Measurements from ENCODE around the gene FRG2B.
"Not testable (repeated sequence)": the region's sequence is repeated elsewhere in the genome, so short reads cannot be mapped to it uniquely, and the experiment has no call there.

Gene FRG2B

DNA sequence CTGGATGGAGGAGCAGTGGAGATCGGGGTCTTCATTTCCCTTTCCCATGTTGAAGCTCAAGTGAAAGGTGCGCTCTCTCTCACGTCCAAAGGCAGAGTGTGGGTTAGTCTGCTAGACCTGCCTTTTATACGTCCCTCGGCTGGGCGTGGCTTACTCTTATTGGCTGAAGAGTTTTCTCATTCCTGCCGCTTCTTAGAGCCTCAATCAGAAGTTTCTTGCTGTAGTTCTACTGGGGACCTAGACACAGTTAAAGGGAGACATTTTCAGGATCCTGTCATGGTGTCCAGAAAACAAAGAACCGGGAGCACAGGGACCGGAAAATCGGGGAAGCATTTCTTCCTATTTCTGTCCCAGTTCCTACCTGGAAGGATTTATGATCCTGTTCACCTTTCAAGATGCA, at the start of gene FRG2B:
Gene FRG2B, minus strand, starts transcription at position 101 of the 400 bp plus-strand sequence. Its CDS starts 53 bp downstream, at position 48.
- not testable (repeated sequence) for H3K4me3 ChIP-seq (ENCODE audit: low read depth, low read length)

GRCh38 chr10:133667446-133667845, 40.9 kb upstream of the FRG2B start:
- not testable (repeated sequence) for H3K4me3 ChIP-seq (ENCODE audit: low read depth, low read length)

GRCh38 chr10:133663544-133664160, 37.1 kb upstream of the FRG2B start:
- not testable (repeated sequence) for H3K4me3 ChIP-seq (ENCODE audit: low read depth, low read length)

DNA sequence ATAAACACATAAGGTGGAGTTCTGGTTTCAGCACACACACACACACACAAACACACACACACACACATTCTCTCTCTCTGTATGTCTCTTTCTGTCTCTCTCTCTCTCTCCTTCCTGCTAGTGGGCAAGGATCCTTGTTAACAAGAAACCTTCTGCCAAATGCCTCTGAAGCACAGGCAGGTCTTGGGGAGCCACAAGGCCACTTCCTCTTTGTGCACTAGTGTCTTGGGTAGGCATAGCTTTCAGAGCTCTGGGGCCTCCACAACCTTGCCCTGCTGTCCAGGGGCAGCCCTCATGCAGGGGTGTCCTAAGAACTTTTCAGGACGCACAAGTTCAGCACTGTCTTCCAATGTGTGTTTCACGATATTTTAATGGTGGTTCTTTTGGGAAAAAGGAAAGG, 34.5 kb upstream of the FRG2B start:
- H3K4me3 ChIP-seq (ENCODE audit: low read depth, low read length), result not testable (repeated sequence)

DNA sequence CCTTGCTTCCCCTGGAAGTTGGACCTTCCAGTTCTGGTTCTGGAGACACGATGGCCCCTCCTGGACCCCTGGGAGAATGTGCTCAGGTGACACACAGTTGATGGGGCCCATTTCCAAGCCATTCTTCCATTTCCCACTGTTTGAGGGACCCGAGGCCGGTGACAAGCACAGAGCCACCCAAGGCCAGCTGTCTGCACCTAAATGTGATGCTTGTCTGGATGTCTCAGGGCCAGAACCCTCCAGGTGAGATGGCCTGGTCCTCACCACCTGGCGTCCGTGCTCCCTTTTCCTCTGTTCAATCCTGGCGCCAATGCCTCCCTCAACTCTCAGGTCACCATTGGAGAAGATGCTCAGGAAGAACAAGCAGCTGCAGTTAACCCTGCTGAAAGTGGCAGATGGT, 33.9 kb upstream of the FRG2B start:
- not testable (repeated sequence) for H3K4me3 ChIP-seq (ENCODE audit: low read depth, low read length)

GRCh38 chr10:133657276-133657675, 30.7 kb upstream of the FRG2B start:
- not testable (repeated sequence) for H3K4me3 ChIP-seq (ENCODE audit: low read depth, low read length)

- H3K4me3 ChIP-seq (ENCODE audit: low read depth, low read length), result not testable (repeated sequence)
These were observed 22.4 kb upstream of the FRG2B start for GRCh38 chr10:133648872-133649455.

- H3K4me3 ChIP-seq (ENCODE audit: low read depth, low read length), result not testable (repeated sequence)
These were observed 20.6 kb upstream of the FRG2B start for GRCh38 chr10:133647075-133647748.

GRCh38 chr10:133637846-133638235, 11.2 kb upstream of the FRG2B start:
- not testable (repeated sequence) for H3K4me3 ChIP-seq (ENCODE audit: low read depth, low read length)

GRCh38 chr10:133637202-133637845, 10.7 kb upstream of the FRG2B start:
- H3K4me3 ChIP-seq (ENCODE audit: low read depth, low read length), result not testable (repeated sequence)

DNA sequence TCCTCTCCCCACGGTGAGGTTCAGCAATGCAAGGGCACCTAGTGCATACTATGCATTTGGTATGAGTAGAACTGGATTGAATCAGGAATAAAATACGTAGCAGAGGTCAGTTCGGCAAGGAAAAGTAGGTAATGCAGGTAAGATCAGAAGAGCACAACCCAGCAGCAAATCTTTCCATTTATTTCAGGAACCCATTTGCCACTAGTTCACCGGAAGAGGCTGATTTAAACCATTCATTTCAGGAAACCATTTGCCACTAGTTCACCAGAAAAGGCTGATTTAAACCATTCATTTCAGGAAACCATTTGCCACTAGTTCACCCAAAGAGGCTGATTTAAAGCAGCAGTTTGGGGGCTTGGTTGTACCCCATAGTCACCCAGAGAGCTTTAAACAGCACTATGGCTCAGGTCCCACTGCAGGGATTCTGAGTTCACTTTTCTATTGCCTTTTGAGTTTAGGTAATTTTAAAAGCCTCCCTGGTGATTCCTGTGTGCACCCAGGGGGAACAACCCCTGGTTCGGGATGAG, 4.2 kb upstream of the FRG2B start:
- H3K4me3 ChIP-seq (ENCODE audit: low read depth, low read length), result not testable (repeated sequence)

- H3K4me3 ChIP-seq (ENCODE audit: low read depth, low read length), result not testable (repeated sequence)
These were observed 4.1 kb downstream of the FRG2B start for GRCh38 chr10:133622544-133622943.

GRCh38 chr10:133618851-133619250, 7.7 kb downstream of the FRG2B start:
- H3K4me3 ChIP-seq (ENCODE audit: low read depth, low read length), result no peak overlapping the region
- TF ChIP-seq, protein P1, sequence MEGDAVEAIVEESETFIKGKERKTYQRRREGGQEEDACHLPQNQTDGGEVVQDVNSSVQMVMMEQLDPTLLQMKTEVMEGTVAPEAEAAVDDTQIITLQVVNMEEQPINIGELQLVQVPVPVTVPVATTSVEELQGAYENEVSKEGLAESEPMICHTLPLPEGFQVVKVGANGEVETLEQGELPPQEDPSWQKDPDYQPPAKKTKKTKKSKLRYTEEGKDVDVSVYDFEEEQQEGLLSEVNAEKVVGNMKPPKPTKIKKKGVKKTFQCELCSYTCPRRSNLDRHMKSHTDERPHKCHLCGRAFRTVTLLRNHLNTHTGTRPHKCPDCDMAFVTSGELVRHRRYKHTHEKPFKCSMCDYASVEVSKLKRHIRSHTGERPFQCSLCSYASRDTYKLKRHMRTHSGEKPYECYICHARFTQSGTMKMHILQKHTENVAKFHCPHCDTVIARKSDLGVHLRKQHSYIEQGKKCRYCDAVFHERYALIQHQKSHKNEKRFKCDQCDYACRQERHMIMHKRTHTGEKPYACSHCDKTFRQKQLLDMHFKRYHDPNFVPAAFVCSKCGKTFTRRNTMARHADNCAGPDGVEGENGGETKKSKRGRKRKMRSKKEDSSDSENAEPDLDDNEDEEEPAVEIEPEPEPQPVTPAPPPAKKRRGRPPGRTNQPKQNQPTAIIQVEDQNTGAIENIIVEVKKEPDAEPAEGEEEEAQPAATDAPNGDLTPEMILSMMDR (IDR thresholded peaks at IDR 0.05; ENCODE audit: low read depth, low read length), result no peak

DNA sequence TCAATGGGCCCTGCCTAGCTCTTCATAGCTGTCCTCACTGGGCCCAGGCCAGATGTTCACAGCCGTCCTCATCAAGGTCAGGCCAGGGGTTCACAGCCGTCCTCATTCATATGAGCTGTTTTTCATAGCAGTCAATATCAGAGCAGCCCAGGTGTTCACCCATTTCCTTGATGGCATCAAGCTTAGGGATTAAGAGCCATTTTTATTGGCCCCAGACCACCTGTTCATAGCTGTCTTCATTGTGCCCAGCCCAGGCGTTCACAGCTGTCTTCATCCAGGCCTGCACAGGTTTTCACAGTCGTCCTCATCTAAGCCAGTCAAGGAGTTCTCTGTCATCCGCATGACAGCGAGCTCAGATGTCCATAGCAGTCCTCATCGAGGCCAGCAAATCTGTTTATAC, 9.4 kb downstream of the FRG2B start:
- TF ChIP-seq, protein P1 (IDR thresholded peaks at IDR 0.05; ENCODE audit: low read depth, low read length), result no peak
- H3K4me3 ChIP-seq (ENCODE audit: low read depth, low read length), result no peak overlapping the region

Measured in WI38 (cell line).